IMR-90 (cell line): ENCODE results near the gene CDC5L. TPM values are rescaled to one million over a fixed set of nuclear protein-coding genes. Genes with fewer than 3 reads are reported as not detected.

Source experiments
- ATAC-seq: fragments of 200-7000 bp; cut with Tn5 transposase; 2 replicates; pipeline ENCODE4 v1.9.1; 2020; ENCODE audit warnings: low read depth, mild to moderate bottlenecking, moderate library complexity
- BruUV-seq: library from RNA; stranded (reverse); fragments of 400-500 nt; replicated peaks from 2 replicates; lab custom pipeline; 2021; lab: Mats Ljungman, UMichigan
- CTCF ChIA-PET: fragments of 300-600 bp; formaldehyde crosslinking; extraction: SDS; loops from one replicate; lab custom pipeline; 2021; ENCODE audit warnings: antibody characterized with exemption; lab: Yijun Ruan, JAX
- POLR2A ChIA-PET: fragments of 300-600 bp; sonication (Branson Sonifier 250); formaldehyde crosslinking; loops from one replicate; lab custom pipeline; 2022; ENCODE audit warnings: antibody characterized with exemption; ENCODE audit not compliant: unreplicated experiment; lab: Charles Lee
- DNase-seq: peaks from one replicate; pipeline ENCODE4 v3.0.0; 2013
- H2AFZ ChIP-seq: replicated peaks from 2 replicates; pipeline ENCODE3; 2013; ENCODE audit warnings: low read length, mild to moderate bottlenecking; ENCODE audit not compliant: poor library complexity
- H2AK5ac ChIP-seq: 2 replicates; pipeline ENCODE4 v1.6.1; 2013; ENCODE audit warnings: low read depth, low read length, inconsistent platforms
- H2AK9ac ChIP-seq: replicated peaks from 2 replicates; pipeline ENCODE3; 2013; ENCODE audit warnings: mild to moderate bottlenecking, low read depth, low read length, moderate library complexity; ENCODE audit not compliant: poor library complexity
- H2BK120ac ChIP-seq: 2 replicates; pipeline ENCODE4 v1.6.1; 2013; ENCODE audit warnings: low read depth, low read length, inconsistent platforms
- H2BK15ac ChIP-seq: 3 replicates; pipeline ENCODE4 v1.6.1; 2013; ENCODE audit warnings: low read depth, low read length, inconsistent platforms
- H2BK20ac ChIP-seq: 2 replicates; pipeline ENCODE4 v1.6.1; 2013; ENCODE audit warnings: low read depth, mild to moderate bottlenecking, inconsistent platforms, low read length, moderate library complexity
- H2BK5ac ChIP-seq: 2 replicates; pipeline ENCODE4 v1.6.1; 2013; ENCODE audit warnings: mild to moderate bottlenecking, low read depth, low read length, inconsistent platforms; ENCODE audit not compliant: poor library complexity, severe bottlenecking
- H3K14ac ChIP-seq: replicated peaks from 2 replicates; pipeline ENCODE4 v1.6.1; 2013; ENCODE audit warnings: low read depth, low read length, inconsistent platforms
- H3K18ac ChIP-seq: 2 replicates; pipeline ENCODE4 v1.6.1; 2013; ENCODE audit warnings: low read depth, low read length, control low read depth
- H3K23ac ChIP-seq: 2 replicates; pipeline ENCODE4 v1.6.1; 2013; ENCODE audit warnings: low read depth, low read length, inconsistent platforms
- H3K27ac ChIP-seq: 2 replicates; pipeline ENCODE4 v1.5.1; 2013; ENCODE audit warnings: mild to moderate bottlenecking, control low read depth, low read length; ENCODE audit not compliant: insufficient read depth
- H3K27me3 ChIP-seq: 2 replicates; pipeline ENCODE4 v1.6.1; 2013; ENCODE audit warnings: low read length; ENCODE audit not compliant: control insufficient read depth, insufficient read depth
- H3K36me3 ChIP-seq: 2 replicates; pipeline ENCODE4 v1.6.1; 2013; ENCODE audit warnings: low read length, mixed read lengths; ENCODE audit not compliant: control insufficient read depth, insufficient read depth
- H3K4ac ChIP-seq: 2 replicates; pipeline ENCODE4 v1.6.1; 2013; ENCODE audit warnings: low read depth, low read length, inconsistent platforms
- H3K4me1 ChIP-seq: 2 replicates; pipeline ENCODE4 v1.6.1; 2013; ENCODE audit warnings: low read length, mixed read lengths; ENCODE audit not compliant: control insufficient read depth, insufficient read depth
- H3K4me2 ChIP-seq: 2 replicates; pipeline ENCODE4 v1.6.1; 2013; ENCODE audit warnings: low read depth, mild to moderate bottlenecking, control low read depth, low read length, moderate library complexity
- H3K4me3 ChIP-seq: 2 replicates; pipeline ENCODE4 v1.5.1; 2013; ENCODE audit warnings: low read depth, mild to moderate bottlenecking, control low read depth, low read length, moderate library complexity; ENCODE audit not compliant: insufficient read depth
- H3K56ac ChIP-seq: 2 replicates; pipeline ENCODE4 v1.6.1; 2013; ENCODE audit warnings: low read length, inconsistent platforms; ENCODE audit not compliant: insufficient read depth; ENCODE audit errors: extremely low read depth
- H3K79me1 ChIP-seq, 2 experiments: 2 replicates each; pipeline ENCODE4 v1.6.1; 2013; ENCODE audit warnings: low read length in 2 of 2, inconsistent platforms in 1 of 2, low read depth in 1 of 2
- H3K9ac ChIP-seq: 2 replicates; pipeline ENCODE4 v1.6.1; 2013; ENCODE audit warnings: low read depth, low read length, control low read depth
- H3K9me1 ChIP-seq: 2 replicates; pipeline ENCODE4 v1.6.1; 2013; ENCODE audit warnings: low read length, inconsistent platforms; ENCODE audit not compliant: insufficient read depth
- H3K9me3 ChIP-seq: 2 replicates; pipeline ENCODE4 v1.6.1; 2013; ENCODE audit warnings: low read length; ENCODE audit not compliant: control insufficient read depth, insufficient read depth
- H4K20me1 ChIP-seq: 2 replicates; pipeline ENCODE4 v1.6.1; 2013; ENCODE audit warnings: low read length, inconsistent platforms; ENCODE audit not compliant: insufficient read depth
- H4K5ac ChIP-seq: 2 replicates; pipeline ENCODE4 v1.6.1; 2013; ENCODE audit warnings: mild to moderate bottlenecking, low read depth, low read length, control low read depth
- H4K8ac ChIP-seq, 2 experiments: 2 replicates each; pipeline ENCODE4 v1.6.1; 2013; ENCODE audit warnings: low read depth in 2 of 2, low read length in 2 of 2, control low read depth in 1 of 2, inconsistent platforms in 1 of 2
- H4K91ac ChIP-seq: 2 replicates; pipeline ENCODE4 v1.6.1; 2013; ENCODE audit warnings: low read depth, low read length, inconsistent platforms; ENCODE audit not compliant: insufficient read depth
- BHLHE40 ChIP-seq: fragments of 150-350 bp; IDR thresholded peaks from 2 replicates; pipeline ENCODE4 v1.6.1; 2016; ENCODE audit warnings: mild to moderate bottlenecking, low read depth, low read length
- CHD1 ChIP-seq: IDR thresholded peaks from 2 replicates; pipeline ENCODE4 v1.6.1; 2012; ENCODE audit warnings: low read depth, low read length, improper control_type of control experiment
- ELK1 ChIP-seq: fragments of 150-350 bp; IDR thresholded peaks from 2 replicates; pipeline ENCODE4 v1.6.1; 2016; ENCODE audit warnings: low read depth, mild to moderate bottlenecking, low read length, moderate library complexity, borderline replicate concordance
- FOS ChIP-seq: fragments of 150-350 bp; IDR thresholded peaks from 2 replicates; pipeline ENCODE4 v1.6.1; 2016; ENCODE audit warnings: low read depth, low read length
- MAFK ChIP-seq: IDR thresholded peaks from 2 replicates; pipeline ENCODE4 v1.6.1; 2012; ENCODE audit warnings: low read depth, low read length, improper control_type of control experiment
- MAZ ChIP-seq: IDR thresholded peaks from 2 replicates; pipeline ENCODE4 v1.6.1; 2012; ENCODE audit warnings: low read depth, mild to moderate bottlenecking, low read length, improper control_type of control experiment, moderate library complexity, borderline replicate concordance
- MXI1 ChIP-seq: IDR thresholded peaks from 2 replicates; pipeline ENCODE4 v1.6.1; 2012; ENCODE audit warnings: low read depth, mild to moderate bottlenecking, low read length, moderate library complexity, borderline replicate concordance
- RAD21 ChIP-seq: IDR thresholded peaks from 2 replicates; pipeline ENCODE4 v1.6.1; 2012; ENCODE audit warnings: low read length, improper control_type of control experiment
- RFX5 ChIP-seq: IDR thresholded peaks from 2 replicates; pipeline ENCODE4 v1.8.0; 2012; ENCODE audit warnings: low read depth, mild to moderate bottlenecking, low read length, moderate library complexity
- SMC3 ChIP-seq: fragments of 150-350 bp; IDR thresholded peaks from 2 replicates; pipeline ENCODE4 v1.6.1; 2016; ENCODE audit warnings: low read depth, mild to moderate bottlenecking, antibody characterized with exemption, low read length, moderate library complexity
- USF2 ChIP-seq: fragments of 150-350 bp; IDR thresholded peaks from 2 replicates; pipeline ENCODE4 v1.6.1; 2017; ENCODE audit warnings: mild to moderate bottlenecking, antibody characterized with exemption, low read length, low read depth
- WGBS, 2 experiments: methylation state at CpG; one replicate each; pipeline versions ENCODE4 v1.1.5 to v1.1.7; 2013; ENCODE audit warnings: missing lambda C conversion rate in 2 of 2; ENCODE audit not compliant: insufficient read length in 1 of 2; ENCODE audit errors: extremely low coverage in 2 of 2; 5-methylcytosine and 5-hydroxymethylcytosine counted together
- dilution Hi-C: fragments of 300-500 bp; cut with HindIII; formaldehyde crosslinking; loops from one replicate; pipeline ENCODE4 v1.14.3; 2018; ENCODE audit warnings: low sequenced_read_pairs; ENCODE audit not compliant: unreplicated experiment
- in situ Hi-C: fragments of 300-500 bp; cut with MboI; formaldehyde crosslinking; loops from 3 replicates; pipeline ENCODE4 v1.14.3; 2019; ENCODE audit warnings: low sequenced_read_pairs, inconsistent platforms, mixed read lengths
- intact Hi-C: fragments of 100-400 bp; cut with micrococcal nuclease; formaldehyde crosslinking; loops from 2 replicates; pipeline ENCODE4 v1.10.0; 2022
- polyA plus RNA-seq, 3 experiments: library from polyadenylated mRNA; depleted of rRNA; stranded (reverse); fragments of >200 nt; gene quantifications; 2 replicates each; pipeline ENCODE4 v1.2.3, GENCODE V29; 2012; ENCODE audit warnings: low replicate concordance in 1 of 3
- total RNA-seq: library from RNA; depleted of rRNA; stranded (reverse); fragments of >200 nt; gene quantifications from 2 replicates; pipeline ENCODE4 v1.2.3, GENCODE V29; 2012
- TF ChIP-seq, protein P1 (sequence below): conservative IDR thresholded peaks from 2 replicates; pipeline ENCODE4 v1.5.1; 2012; ENCODE audit warnings: mild to moderate bottlenecking, low read depth, low read length, improper control_type of control experiment

CDC5L gene
- total and polyA plus RNA-seq, 2 of the 4 experiments (the other 2 are of a cell fraction), result 9.9 to 17.7 TPM

- Histone ChIP-seq H4K5ac (no peak overlapping the region), H3K27me3 (no peaks in the 10 kb centered on the region), H4K20me1 (no peaks in the 10 kb centered on the region; the same call in 1 of the 2 replicates), H2BK5ac (no peak overlapping the region), H3K4me3 (no peak overlapping the region), H3K4me2 (no peak overlapping the region), H3K14ac (no peak overlapping the region), H3K36me3 (peaks cover 3% of the 10 kb centered on the region), H3K27ac (no peak overlapping the region), H2BK120ac (no peak overlapping the region), H2BK20ac (no peak overlapping the region), H3K23ac (no peak overlapping the region), H3K79me1 (peaks cover 9 to 16% of the 10 kb centered on the region in 2 experiments), H3K9me1 (no peaks in the 10 kb centered on the region), H3K4ac (no peak overlapping the region), H2AK5ac (no peak overlapping the region), H3K18ac (no peak overlapping the region), H3K9ac (no peak overlapping the region), H3K9me3 (no peaks in the 10 kb centered on the region), H3K56ac (no peak overlapping the region), H4K91ac (no peak overlapping the region), H2AK9ac (no peak overlapping the region), H4K8ac (no peak overlapping the region), H2AFZ (no peak overlapping the region), H2BK15ac (no peak overlapping the region), H3K4me1 (peaks cover 2% of the 10 kb centered on the region; the same call in 1 of the 2 replicates)
- no peak for DNase-seq
- ChIA-PET CTCF (interaction anchor here (1.8 kb wide), 1 partner anchor 23 kb away, joined by 8 read pairs; no protein-coding TSS in a partner anchor), POLR2A (no interaction called here)
- intact Hi-C loops (no loop called here), dilution Hi-C loops (no loop called here), in situ Hi-C loops (no loop called here)
- no TSS peak for BruUV-seq
- TF ChIP-seq FOS (no peak), MAZ (no peak), CHD1 (no peak), SMC3 (no peak), RFX5 (no peak), MXI1 (no peak), USF2 (no peak), RAD21 (no peak), MAFK (no peak), ELK1 (no peak), BHLHE40 (no peak)
- TF ChIP-seq, protein P1, sequence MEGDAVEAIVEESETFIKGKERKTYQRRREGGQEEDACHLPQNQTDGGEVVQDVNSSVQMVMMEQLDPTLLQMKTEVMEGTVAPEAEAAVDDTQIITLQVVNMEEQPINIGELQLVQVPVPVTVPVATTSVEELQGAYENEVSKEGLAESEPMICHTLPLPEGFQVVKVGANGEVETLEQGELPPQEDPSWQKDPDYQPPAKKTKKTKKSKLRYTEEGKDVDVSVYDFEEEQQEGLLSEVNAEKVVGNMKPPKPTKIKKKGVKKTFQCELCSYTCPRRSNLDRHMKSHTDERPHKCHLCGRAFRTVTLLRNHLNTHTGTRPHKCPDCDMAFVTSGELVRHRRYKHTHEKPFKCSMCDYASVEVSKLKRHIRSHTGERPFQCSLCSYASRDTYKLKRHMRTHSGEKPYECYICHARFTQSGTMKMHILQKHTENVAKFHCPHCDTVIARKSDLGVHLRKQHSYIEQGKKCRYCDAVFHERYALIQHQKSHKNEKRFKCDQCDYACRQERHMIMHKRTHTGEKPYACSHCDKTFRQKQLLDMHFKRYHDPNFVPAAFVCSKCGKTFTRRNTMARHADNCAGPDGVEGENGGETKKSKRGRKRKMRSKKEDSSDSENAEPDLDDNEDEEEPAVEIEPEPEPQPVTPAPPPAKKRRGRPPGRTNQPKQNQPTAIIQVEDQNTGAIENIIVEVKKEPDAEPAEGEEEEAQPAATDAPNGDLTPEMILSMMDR, result no peak
- no peak for ATAC-seq
- no CpG with 5 or more reads among the region's 1 CpG for WGBS, 2 experiments
Observed at GRCh38 chr6:44432726-44433125, 45.2 kb downstream of the CDC5L start.
